SK-N-MC (cell line): ENCODE data around the gene MED13L.
A peak's percentile ranks its signal among the peaks of the same experiment; 100 is the strongest.

Source experiments
- DNase-seq: peaks from one replicate; pipeline ENCODE4 v3.0.0-alpha.2; 2011; ENCODE audit warnings: low read depth, low spot score
- H3K27ac ChIP-seq: fragments of 200-600 bp; sonication (generic); 2 replicates; pipeline ENCODE4 v1.5.1; 2016; ENCODE audit warnings: mixed run types
- H3K36me3 ChIP-seq: fragments of 200-600 bp; sonication (generic); 2 replicates; pipeline ENCODE4 v1.6.1; 2017; ENCODE audit warnings: antibody characterized with exemption, low read length, mixed read lengths; ENCODE audit not compliant: insufficient read depth
- H3K4me3 ChIP-seq: fragments of 200-600 bp; sonication (generic); 2 replicates; pipeline ENCODE4 v1.5.1; 2016
- H3K9ac ChIP-seq: fragments of 200-600 bp; sonication (generic); 2 replicates; pipeline ENCODE4 v1.8.0; 2017; ENCODE audit warnings: mixed run types, mixed read lengths; ENCODE audit not compliant: insufficient read length
- H3K9me3 ChIP-seq: fragments of 200-600 bp; sonication (generic); 2 replicates; pipeline ENCODE4 v1.6.1; 2017; ENCODE audit warnings: low read depth, mild to moderate bottlenecking, antibody characterized with exemption, low read length, moderate library complexity, mixed read lengths
- EZH2 ChIP-seq: fragments of 200-600 bp; sonication (generic); IDR thresholded peaks from one replicate; pipeline ENCODE4 v1.6.1; 2017; ENCODE audit warnings: antibody characterized with exemption
- FOXP2 ChIP-seq: optimal IDR thresholded peaks from 2 replicates; pipeline ENCODE3; 2011; ENCODE audit warnings: mild to moderate bottlenecking, moderate library complexity; ENCODE audit not compliant: insufficient read depth; ENCODE audit errors: extremely low read length, control extremely low read depth
- POLR2AphosphoS5 ChIP-seq: IDR thresholded peaks from 2 replicates; pipeline ENCODE4 v1.6.1; 2012; ENCODE audit warnings: mild to moderate bottlenecking, low read depth, low read length, borderline replicate concordance

The MED13L gene

DNA sequence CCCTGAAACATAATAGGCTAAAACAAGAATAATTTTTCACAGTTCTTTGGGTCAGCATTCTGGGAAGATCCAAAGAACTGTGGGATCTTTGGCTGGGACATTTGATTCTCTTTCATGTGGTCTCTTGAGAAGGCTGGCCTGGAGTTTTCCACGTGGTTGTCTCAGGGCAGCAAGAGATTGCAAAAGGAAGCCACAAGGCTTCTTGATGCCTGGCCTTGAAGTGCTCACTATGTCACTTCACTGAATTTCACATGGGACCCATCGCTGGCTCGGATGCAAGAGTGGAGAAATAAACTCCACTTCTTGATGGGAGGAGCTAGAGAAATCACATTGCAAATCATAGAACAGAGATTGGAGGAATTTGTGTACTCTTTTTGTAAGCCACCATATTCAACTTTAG is 343.4 kb downstream of the MED13L start:
- no peak overlapping the region for H3K27ac ChIP-seq
- H3K36me3 ChIP-seq = no peaks in the 10 kb centered on the region
- no peak overlapping the region for H3K4me3 ChIP-seq
- TF ChIP-seq FOXP2 (no peak), EZH2 (no peak), POLR2AphosphoS5 (no peak)
- no peak overlapping the region for H3K9ac ChIP-seq
- no peaks in the 10 kb centered on the region for H3K9me3 ChIP-seq
- no peak for DNase-seq

- no peak overlapping the region for H3K9ac ChIP-seq
- H3K9me3 ChIP-seq = no peaks in the 10 kb centered on the region
- TF ChIP-seq EZH2 = no peak
- TF ChIP-seq FOXP2 = no peak
- TF ChIP-seq POLR2AphosphoS5 = no peak
- H3K4me3 ChIP-seq = no peak overlapping the region
- H3K27ac ChIP-seq = no peak overlapping the region
- DNase-seq = no peak
- no peaks in the 10 kb centered on the region for H3K36me3 ChIP-seq
Observed at GRCh38 chr12:115932066-115932465, 345.4 kb downstream of the MED13L start.

- H3K27ac ChIP-seq = no peak overlapping the region
Observed at GRCh38 chr12:115930336-115930735, 347.2 kb downstream of the MED13L start.

GRCh38 chr12:115926037-115926670 is 351.3 kb downstream of the MED13L start:
- no peak overlapping the region for H3K4me3 ChIP-seq
- no peak overlapping the region for H3K27ac ChIP-seq
- no peak for DNase-seq

More at GRCh38 chr12:115930336-115930735, 347.2 kb downstream of the MED13L start:
- H3K9me3 ChIP-seq = no peaks in the 10 kb centered on the region
- DNase-seq = no peak
- TF ChIP-seq POLR2AphosphoS5 (no peak), FOXP2 (no peak), EZH2 (no peak)
- no peak overlapping the region for H3K4me3 ChIP-seq
- H3K9ac ChIP-seq = no peak overlapping the region
- no peaks in the 10 kb centered on the region for H3K36me3 ChIP-seq

GRCh38 chr12:115923851-115924250 is 353.6 kb downstream of the MED13L start:
- Histone ChIP-seq H3K9me3 (no peaks in the 10 kb centered on the region; the same call in 1 of the 2 replicates), H3K4me3 (no peak overlapping the region), H3K9ac (no peak overlapping the region), H3K36me3 (no peaks in the 10 kb centered on the region), H3K27ac (no peak overlapping the region)
- no peak for DNase-seq
- TF ChIP-seq POLR2AphosphoS5 (no peak), FOXP2 (no peak), EZH2 (no peak)

More at GRCh38 chr12:115926037-115926670, 351.3 kb downstream of the MED13L start:
- TF ChIP-seq EZH2 (no peak), FOXP2 (no peak), POLR2AphosphoS5 (no peak)
- Histone ChIP-seq H3K36me3 (no peaks in the 10 kb centered on the region), H3K9me3 (no peaks in the 10 kb centered on the region; the same call in 1 of the 2 replicates), H3K9ac (no peak overlapping the region)

DNA sequence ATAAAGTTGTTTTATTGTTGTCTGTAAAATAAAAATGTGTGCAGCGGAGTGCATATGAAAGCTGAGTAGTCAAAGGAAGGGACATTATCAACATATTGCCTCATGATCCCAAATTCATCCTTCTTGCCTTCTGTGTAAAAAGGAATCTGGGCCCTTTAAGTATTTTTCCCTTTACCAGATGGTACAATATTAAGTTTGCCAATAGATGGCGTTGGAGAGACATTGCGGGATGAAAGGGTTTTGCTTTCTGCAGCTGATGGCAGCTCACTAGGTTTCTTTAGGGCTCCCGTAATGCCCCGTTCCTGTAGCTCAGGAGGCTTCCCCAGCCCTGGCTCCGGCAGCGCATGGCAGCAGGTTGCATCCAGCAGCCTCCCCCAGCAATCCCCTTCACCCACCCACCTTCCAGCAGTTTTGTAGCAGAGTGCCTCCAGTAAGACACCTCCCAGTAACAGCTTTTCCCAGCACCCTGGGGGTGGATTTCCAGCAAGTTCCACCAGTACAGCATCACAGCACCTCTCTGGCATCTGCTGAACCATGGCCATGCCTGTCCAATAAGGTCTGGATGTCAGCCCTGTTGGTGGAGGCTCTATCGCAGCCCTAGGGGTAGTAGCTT is 354.4 kb downstream of the MED13L start:
- Histone ChIP-seq H3K9me3 (no peaks in the 10 kb centered on the region; the same call in 1 of the 2 replicates), H3K9ac (no peak overlapping the region), H3K36me3 (no peaks in the 10 kb centered on the region), H3K4me3 (no peak overlapping the region), H3K27ac (no peak overlapping the region)
- no peak for TF ChIP-seq EZH2
- no peak for TF ChIP-seq FOXP2
- no peak for TF ChIP-seq POLR2AphosphoS5
- peak; percentile 22 for DNase-seq

DNA sequence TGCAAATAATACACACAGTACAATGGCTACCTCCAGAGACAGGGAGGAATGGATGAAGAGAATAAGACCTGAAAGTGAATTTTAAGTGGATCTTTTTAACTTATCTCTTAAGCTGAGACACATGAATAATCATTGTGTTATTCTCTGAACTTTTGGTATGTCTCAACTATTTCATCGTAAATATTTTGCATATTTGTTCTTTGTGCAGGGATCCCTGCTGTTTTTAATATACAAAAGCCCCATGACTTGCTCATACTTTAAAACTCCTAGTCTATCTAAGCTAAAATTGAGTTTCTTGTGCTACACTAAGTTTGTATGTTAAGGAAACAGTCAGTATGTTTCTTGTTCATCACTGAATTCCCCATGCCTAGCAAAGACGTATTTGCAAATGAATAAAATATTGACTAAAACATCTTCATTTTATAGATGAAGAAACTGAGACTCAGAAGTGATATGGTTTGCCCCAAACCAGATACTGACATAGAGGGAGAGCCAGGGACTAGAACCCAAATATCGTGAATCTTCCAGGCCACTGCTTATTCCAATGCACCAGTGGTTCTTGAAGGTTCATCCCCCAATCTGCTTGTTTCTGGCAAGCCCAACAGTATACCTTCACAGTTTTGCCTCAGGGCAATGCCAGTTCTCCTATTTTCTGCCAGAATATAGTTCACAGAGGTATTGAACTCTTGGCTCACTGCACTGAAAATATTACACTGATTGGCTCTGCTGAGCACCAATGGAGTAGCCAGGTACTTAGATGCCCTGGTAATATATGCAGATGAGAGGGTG is 356.9 kb downstream of the MED13L start:
- Histone ChIP-seq H3K36me3 (no peaks in the 10 kb centered on the region), H3K4me3 (no peak overlapping the region), H3K27ac (no peak overlapping the region), H3K9me3 (no peaks in the 10 kb centered on the region; the same call in 1 of the 2 replicates), H3K9ac (no peak overlapping the region)
- DNase-seq = no peak
- no peak for TF ChIP-seq POLR2AphosphoS5
- no peak for TF ChIP-seq EZH2
- no peak for TF ChIP-seq FOXP2

GRCh38 chr12:115918763-115919162 is 358.7 kb downstream of the MED13L start:
- no peak for DNase-seq
- no peaks in the 10 kb centered on the region for H3K36me3 ChIP-seq
- H3K27ac ChIP-seq = no peak overlapping the region
- no peak overlapping the region for H3K4me3 ChIP-seq
- no peak for TF ChIP-seq FOXP2
- TF ChIP-seq EZH2 = no peak
- no peaks in the 10 kb centered on the region; the same call in 1 of the 2 replicates for H3K9me3 ChIP-seq
- no peak overlapping the region for H3K9ac ChIP-seq
